GM19438 (cell line): Measurements from ENCODE around the gene MMAB.

Experiments
- ATAC-seq: cut with Tn5 transposase; IDR thresholded peaks from one replicate; pipeline ENCODE4 v1.9.1; 2021; ENCODE audit warnings: low read depth; ENCODE audit not compliant: unreplicated experiment

Gene MMAB

DNA sequence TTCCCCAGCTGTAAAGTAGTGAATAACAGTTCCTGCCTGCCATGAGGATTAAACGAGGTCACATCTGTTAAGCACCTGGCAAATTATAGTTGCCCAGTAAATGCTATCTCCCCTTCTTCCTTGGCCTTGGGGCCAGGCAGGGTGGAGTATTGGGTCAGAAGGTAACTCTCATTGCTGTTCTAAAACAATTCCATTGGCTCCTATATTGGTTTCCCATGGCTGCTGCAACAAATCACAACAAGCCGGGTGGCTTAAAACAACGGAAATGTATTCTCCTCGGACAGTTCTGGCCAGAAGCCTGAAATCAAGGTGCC lies 31.9 kb downstream of the MMAB start:
- no peak for ATAC-seq

DNA sequence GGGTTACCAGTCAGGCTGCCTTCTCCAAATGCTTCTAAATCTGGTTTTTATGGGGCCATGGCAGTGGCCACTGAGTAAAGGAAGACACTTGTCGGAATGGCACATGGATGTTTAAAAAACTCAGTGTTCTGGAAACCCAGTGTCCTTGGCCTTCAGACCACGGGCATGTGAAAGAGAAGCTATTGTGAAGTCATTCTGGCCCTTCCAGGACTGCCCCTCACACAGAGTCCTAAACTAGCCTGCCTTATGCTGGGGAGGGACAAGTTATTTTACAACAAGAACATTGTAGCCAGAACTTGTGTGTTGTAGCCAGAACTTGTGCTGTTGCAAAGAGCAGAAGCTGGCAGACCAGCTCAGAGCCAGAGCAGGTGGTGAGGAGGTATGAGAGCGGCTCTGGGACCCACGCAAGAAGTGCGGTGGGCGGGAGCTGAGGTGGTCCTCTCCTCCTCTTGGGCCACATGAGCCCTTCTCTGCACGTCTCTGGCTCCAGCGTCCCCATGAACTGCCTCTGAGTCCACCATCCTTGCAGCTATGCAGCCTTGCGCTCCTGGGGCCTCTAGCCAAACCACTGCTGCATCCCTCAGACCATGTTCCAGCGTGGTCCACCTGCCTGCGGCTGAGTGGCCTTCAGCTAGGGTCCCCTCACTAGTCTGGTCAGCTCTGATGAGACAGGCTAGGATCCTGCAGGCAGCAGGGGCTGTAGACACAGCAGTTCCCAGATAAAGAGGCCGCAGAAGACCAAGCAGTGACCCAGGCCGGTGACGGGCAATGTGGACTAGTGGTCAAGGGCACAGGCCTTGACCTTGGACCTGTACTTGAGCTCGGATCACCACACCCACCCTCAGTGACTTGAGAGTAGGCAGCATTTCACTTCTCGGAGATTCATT lies 32.5 kb downstream of the MMAB start:
- ATAC-seq, result no peak

DNA sequence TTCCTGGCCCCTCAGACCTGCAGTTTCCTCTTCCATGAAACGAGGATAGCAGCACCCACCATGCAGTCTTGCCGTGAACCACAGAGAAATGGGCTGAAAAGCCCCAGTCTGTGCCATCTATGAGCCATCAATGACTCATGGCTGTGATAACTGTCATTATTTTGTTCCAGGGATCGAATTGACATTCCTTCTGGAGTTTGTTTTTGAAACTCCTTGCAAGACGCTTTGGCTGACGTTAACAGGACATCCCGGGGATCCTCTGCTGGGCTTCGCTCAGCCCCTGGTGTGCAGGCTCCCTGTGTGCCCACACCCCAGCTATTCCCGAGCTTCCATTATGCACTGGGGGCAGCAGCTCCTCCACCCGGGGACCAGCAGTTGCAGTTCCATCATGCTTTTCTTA lies 33.8 kb downstream of the MMAB start:
- no peak for ATAC-seq

DNA sequence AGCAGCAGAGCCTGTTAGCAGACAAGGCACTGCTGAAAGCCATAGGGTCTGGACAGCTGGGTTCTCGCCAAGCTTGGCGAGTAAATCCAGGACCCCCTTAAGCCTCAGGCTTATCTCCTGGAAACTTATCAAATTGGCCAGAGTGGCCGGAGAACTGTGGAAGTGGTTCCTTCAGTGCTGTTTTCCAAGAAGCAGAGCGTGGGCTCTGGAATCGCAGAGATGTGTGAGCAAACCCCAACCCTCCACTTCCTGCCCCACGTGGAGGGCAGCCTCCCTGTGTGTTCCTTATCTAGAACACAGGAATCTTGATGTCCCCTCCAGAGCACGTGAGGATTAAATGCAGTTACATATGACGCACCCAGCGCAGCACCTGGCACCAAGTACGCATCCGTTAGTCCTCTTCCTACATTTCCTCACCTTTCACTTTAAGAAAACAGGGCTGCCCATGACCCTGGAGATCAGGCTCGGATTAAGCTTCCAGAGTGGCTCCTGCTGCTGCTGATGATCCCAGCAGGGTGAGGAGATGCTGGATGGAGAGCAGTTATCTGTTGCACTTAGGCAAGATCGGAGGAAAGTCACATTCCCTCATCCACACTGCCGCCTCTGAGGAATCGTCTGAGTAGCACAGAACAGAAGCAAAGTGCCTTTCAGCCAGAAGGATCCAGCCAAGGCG lies 35.0 kb downstream of the MMAB start:
- ATAC-seq, result no peak

DNA sequence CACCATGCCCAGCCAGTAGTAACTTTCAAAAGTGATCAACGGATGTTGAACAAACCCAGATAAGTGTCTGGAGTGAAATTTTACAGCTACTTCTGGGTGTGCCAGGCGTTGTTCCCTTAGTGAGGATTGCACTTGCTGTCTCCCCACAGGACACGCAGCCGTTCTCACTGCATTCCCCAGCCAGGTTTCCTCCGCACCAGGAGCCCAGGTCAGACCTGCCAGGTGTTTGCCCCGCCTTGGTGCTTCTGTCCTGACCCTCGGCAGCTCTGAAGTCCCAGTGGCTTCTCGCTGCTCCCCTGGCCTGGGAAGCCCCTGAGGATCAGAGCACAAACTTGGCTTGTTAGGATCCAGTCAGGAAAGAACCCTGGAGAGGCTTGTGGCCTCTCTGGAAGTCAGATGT lies 36.2 kb downstream of the MMAB start:
- ATAC-seq, result no peak

DNA sequence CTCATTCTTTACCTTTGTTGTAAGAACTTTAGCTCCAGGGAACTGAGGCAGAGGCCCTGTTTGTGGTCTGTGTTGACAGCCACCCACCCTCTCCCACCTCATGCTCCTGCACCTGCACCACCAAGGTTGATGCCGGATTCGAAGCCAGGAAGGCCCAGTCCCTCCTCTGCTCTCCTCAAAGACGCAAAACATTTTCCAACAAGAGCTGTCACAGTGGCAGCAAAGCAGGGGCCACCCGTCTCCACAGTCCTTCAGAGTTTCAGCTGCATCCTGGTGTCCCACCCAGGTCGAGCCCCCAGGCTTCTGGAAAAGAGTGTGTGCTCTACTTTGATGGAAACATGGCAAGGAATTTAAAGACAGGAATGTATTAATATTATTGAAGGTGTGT lies 37.4 kb downstream of the MMAB start:
- no peak for ATAC-seq

DNA sequence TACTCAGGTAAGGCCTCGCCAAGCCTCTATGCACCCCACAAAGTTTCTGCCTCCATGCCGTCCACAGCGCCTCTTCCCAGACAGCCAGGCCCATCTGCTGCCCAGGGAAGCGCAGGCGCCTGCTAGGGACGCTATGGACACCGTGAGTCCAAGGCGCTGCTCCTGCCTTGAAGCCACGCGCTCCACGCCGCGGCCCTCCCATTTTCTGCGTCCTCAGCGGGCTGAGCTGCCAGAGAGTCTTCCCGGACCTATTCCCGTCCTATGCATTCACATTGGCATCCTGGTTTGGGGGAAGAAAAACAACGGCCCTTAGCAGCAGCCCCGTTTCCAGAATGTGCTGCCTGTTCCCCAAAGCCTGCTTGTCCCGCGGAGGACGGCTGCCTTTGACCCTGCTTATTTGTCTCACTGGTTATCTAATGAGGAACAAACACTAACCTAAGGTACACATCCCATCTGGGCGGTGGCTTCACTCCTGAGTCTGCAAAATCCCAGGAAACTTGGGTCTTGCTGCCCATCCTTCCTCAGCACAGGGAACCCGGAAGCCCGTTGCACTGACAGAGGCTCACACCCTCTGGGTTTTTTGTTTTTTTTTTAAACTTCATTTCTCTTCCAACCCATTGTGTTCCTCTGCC lies 38.0 kb downstream of the MMAB start:
- ATAC-seq, result no peak

DNA sequence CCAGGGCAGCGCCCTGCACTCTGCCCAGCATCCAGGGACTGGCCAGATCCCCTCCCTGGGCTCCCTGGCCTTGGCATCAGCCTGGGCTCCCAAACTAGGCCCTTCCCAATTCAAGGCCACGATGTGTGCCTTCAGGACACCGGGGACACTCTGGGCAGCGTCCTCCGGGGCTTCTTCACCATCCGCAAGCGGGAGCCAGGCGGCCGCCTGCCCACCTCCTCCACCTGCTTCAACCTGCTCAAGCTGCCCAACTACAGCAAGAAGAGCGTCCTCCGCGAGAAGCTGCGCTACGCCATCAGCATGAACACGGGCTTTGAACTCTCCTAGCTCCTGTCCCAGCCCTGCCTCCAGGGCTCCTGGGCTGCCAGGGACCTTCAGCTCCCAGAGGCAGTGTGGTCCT lies 38.8 kb downstream of the MMAB start:
- no peak for ATAC-seq

DNA sequence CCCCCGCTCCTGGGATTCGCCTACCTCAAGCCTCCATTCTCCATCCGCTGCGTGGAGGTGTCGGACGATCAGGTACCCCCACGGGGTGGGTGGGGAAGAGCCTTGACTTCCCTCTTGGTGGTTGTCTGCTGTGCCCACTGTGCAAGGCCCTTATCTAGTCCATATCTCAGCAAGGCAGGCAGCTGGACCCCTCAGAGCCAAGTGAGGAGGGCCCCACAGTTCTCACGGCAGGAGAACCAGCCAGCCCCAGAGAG lies 39.9 kb downstream of the MMAB start:
- ATAC-seq, result no peak

DNA sequence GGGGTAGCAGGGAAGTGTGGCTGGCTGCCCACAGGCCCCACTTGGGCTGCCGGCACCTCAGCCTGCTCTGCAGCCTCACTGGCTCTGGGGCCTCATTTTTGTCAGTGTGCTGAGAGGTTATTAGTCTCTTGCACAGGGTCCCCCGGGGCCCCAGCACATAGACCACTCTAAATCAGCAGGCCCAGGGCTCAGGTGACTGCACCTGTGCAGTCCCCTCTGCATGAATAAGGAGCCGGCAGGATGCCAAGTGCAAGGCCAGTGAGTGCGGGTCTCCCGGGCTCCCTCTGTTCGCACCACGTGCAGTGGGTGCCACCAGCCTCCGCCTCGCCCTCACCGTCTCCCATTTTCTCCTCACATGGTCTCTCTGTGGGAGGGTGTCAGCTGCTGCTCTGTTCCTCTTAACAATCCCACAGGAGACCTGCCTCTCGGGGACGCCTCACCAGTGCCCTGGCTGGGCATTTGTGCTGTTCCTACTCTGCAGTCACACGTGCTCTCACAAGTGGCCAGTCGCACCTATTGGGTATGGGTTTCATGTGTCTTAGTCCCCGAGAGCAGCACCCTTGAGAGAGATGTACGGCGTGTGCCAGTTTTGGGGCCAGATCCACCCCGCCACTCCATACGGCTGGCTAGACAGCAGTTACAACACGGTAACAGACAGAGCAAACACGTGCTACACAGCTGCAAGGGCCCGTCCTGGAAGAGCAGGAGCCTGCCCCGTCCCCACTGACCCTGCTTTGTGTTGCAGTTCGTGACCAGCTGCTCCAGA lies 40.4 kb downstream of the MMAB start:
- no peak for ATAC-seq

DNA sequence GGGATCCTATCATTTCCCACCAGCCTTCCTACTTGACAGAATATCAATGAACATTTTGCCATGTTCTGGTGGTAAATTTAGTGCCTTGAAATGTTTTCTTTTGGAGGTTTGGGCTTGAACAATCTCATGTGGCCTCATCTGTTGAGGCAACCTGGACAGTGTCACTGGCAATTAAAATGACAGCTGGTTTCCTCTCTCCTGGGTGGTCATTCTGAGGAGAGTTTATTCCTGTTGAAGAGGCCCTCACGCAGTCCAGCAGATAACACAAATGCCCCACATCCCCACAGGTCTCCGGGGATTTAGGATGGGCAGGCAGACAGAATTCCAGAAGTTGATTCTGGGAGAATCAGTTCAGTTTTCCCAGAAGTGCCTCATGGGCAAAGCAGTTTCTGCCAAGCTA lies 41.9 kb downstream of the MMAB start:
- ATAC-seq, result no peak

DNA sequence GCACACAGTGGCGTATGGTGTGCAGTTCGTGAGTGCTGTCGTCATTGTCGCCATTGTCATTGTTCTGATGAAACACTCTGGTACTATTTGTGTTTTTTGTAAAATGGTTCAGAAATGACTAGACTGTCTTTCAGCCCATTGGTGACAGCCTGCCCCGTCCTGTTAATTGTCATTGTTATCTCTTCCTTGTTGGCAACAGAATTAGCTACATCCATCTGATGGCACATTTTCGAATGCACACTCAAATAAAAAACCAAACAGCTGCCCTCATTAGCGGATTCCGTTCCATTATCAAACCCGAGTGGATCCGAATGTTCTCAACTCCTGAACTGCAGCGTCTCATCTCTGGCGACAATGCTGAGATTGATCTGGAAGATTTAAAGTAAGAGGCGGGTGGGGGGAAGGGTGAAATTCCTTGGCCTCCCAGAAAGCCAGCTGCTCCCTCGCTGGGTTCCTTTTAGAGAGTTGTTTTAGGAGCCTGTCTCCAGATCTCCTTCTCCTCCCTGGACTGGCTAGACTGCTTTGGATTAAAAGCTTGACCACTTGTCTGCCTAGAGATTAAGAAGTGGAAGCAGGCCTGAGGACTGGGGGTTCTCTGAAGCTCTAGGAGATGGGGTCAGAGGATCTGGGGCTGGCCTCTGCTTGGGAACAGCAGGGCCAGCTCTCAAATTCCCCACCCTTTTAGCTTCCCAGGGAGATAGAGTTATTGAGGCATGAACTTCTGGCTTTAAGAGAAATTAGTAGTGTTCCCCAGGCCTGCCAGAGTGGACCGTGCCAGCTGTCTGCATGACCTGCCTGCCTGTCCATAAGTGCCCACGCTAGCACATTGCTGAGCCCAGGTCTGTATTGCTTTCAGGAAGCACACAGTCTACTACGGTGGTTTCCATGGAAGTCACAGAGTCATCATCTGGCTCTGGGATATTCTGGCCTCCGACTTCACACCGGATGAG lies 43.3 kb downstream of the MMAB start:
- no peak for ATAC-seq

DNA sequence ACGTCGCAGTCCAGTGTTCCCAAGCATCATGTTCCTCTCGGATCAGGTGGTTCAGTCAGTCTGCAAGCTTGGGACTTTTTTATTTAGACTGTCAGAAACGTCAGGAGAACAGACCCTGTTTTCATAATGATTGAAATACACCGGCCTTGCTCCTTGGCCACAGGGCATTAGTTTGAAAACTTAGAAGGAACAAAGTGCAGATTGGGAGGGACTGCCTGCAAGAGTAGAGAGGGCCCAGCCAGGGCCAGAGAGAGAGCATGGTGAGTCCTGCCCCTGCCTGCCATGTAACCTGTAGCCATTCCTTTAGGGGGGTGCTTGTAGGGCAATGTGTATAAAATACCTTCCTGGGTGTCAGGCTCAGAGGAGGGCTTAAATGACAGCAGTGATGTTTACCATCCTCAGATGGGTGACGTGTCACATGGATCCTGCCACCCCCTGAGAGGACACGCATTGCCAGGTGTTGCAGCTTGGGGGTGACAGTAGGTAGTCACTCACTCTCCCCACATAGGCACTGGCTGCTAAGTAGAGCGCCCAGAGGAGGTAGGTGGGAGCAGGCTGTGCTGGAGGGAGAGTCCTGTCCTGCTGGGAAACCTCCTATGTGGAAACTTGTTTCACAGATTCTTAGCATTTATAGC lies 45.7 kb downstream of the MMAB start:
- no peak for ATAC-seq

DNA sequence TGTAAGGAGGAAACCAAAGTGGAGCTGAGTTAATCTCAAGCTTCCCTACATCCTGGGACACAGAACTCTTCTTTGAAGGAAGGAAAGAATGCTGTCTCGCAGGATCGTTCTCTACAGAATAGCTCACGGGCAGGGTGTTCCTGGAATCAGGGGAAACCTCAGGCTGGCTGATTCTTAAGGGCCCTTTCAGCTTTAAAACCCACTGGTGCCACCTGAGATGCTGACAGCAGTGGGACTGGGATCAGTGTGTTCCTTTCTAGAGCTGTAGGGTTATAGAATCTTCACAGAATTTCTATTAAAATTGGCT lies 48.1 kb downstream of the MMAB start:
- no peak for ATAC-seq

DNA sequence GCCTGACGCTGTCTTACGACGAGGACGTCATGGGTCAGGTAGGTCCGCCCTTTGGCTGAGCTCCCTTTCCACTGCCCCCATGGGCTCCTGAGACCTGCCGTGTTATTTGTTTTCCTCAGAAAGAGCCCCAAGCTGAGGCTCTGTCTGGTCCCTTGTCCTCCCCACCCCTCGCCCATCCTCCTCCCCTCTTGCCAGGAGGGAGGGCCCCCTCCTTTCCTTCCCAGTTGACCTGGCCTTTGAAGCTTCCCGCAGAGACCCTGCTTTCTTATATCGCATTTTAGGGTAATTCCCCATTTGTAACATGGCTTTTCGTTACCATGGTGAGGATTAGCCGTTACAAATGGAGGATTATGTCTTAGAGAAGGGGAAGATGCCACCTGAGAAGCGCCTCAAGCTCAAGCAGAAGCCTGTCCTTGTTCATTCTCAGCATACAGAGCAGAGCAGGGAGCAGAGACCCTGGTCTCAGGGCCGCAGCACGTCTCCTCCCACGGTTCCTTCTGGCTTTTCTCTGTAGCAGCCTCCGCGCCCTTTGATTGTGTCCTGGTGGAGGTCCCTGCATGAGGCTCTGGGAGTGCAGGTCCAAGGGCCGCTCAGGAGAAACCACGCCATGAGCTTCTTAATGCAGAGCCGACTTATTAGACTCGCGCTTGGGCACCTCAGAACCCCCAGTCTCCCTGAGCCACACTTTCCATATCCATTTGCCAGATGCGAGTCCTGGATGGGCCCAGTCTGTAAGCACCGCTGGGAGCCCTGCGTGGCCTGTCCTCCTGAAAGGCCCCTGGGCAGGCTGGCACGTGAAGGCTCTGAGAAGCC lies 48.6 kb downstream of the MMAB start:
- no peak for ATAC-seq

DNA sequence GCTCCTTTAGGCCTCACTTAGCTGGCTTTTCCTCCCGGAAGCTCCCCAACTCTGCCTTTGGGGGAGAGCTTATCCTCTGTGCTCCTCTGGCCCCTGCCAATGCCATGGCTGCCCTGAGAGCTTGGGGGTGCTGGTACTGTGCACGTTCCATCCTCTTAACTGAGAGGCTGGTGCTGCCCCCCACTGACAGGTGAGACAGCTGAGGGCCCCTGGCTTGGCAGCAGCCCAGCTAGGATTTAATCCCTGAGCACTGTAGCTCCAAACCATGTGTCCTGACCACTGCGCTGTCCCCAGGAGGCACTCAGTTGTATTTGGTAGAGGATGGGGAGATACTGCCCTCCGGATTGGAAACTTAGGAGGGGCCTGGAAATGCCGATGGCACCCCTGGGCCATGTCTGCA lies 49.8 kb downstream of the MMAB start:
- ATAC-seq, result no peak

DNA sequence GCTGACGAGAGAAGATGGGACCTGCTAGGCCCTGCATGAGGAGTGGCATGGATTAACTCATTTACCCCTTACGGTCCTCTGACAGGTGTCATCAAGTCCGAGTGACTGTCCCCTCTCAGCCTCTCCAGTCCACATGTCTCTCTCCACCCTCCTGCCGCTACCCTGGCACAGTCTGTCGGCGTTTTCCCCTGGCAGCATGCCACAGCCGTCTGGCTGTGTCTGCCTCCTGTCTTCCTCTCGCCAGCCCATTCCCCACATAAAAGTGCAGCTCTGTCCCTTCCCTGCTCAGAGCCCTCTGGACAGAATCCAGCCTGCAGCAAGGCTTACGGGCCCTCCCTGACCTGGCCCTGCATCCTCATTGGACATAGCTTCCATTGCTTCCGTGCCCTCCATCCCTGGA lies 50.2 kb downstream of the MMAB start:
- no peak for ATAC-seq

DNA sequence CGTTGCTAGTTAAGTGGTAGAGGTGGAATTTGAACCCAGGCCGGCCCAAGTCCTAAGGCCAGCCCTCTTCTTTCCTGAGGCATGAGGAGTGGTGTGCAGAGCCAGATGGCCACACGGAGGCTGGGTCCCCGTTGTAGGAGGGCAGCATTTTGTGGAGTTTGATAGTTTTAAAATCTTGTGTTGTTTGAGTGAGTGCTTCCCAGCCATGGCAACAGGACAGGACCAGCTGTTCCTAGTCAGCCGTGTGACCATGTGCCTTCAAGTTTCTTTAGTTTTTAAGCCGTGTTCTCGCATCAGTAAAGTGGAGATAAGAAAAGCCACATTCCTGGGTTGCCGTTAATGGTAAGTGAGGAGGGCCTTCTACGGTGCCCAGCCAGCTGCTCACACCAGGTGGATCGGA lies 51.5 kb downstream of the MMAB start:
- ATAC-seq, result no peak

DNA sequence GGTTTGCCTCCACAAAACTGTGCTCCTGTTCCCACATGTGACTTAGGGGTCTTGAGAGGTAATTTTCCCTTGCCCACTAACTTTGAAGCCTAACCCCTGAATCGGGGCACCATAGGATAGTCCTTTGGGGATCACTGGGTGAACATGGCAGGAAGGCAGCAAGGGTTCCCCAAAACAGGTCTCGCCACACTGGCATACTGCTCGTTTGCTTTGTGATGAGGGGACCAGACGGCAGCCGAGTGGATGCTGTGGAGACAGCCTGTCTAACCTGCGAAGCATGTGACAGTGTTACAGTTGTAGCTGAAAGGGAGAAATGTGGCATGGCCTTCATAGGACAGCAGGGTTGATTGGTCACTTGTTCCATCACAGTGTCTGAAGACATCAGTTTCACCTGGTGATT lies 53.5 kb downstream of the MMAB start:
- no peak for ATAC-seq
